RPMI7951 (cell line): ENCODE measurements around the gene CBX2. TPM values are rescaled to one million over a fixed set of nuclear protein-coding genes. Genes with fewer than 3 reads are reported as not detected.

ENCODE experiments used
- DNase-seq: peaks from one replicate; pipeline ENCODE4 v3.0.0-alpha.2; 2012; ENCODE audit warnings: low read depth
- total RNA-seq: library from RNA; depleted of rRNA; stranded (reverse); fragments of >200 nt; shearing (Covaris generic); gene quantifications from 2 replicates; pipeline ENCODE4 v1.2.3, GENCODE V29; 2014

Gene CBX2
- total RNA-seq, 1 experiment from 2014 or later: 5.0 TPM

DNA sequence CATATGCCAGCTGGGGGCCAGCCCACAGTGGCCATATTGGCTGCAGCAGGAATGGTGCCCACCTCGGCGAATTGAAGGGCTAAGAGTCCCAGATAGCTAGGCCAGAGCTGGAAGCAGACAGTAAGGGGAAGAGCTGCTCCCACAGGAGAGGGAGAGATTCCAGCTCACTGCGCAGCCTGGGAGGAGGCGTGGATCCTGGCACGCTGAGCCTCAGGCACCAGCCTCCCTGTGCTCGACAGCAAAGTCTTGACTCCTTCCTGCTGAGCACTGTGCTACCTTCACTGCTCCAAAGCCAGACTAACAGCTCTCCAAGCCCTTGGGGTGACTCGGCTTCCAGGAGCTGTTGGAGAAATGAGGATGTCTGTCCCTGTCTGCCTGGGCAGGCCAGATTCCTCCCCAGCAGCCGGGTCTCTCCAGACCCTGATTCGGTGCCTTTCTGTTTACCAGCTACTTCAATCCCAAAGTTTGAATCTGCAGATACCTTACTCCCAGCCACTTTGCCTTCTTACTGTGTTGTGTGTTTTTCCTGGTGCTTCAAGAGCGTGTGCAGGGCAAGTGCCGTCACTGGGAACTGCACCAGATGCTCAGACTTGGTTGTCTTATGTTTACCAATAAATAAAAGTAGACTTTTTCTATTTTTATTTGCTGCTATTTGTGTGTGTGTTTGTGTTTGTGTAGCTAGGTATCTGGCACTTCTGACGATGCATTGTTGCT lies 9.1 kb downstream of the CBX2 start:
- DNase-seq: no peak

- DNase-seq: no peak
Observed at GRCh38 chr17:79788455-79788854, 10.5 kb downstream of the CBX2 start.

GRCh38 chr17:79788989-79789942 lies 11.3 kb downstream of the CBX2 start:
- no peak for DNase-seq

- DNase-seq: no peak
Observed at GRCh38 chr17:79789943-79790804, 12.2 kb downstream of the CBX2 start.

DNA sequence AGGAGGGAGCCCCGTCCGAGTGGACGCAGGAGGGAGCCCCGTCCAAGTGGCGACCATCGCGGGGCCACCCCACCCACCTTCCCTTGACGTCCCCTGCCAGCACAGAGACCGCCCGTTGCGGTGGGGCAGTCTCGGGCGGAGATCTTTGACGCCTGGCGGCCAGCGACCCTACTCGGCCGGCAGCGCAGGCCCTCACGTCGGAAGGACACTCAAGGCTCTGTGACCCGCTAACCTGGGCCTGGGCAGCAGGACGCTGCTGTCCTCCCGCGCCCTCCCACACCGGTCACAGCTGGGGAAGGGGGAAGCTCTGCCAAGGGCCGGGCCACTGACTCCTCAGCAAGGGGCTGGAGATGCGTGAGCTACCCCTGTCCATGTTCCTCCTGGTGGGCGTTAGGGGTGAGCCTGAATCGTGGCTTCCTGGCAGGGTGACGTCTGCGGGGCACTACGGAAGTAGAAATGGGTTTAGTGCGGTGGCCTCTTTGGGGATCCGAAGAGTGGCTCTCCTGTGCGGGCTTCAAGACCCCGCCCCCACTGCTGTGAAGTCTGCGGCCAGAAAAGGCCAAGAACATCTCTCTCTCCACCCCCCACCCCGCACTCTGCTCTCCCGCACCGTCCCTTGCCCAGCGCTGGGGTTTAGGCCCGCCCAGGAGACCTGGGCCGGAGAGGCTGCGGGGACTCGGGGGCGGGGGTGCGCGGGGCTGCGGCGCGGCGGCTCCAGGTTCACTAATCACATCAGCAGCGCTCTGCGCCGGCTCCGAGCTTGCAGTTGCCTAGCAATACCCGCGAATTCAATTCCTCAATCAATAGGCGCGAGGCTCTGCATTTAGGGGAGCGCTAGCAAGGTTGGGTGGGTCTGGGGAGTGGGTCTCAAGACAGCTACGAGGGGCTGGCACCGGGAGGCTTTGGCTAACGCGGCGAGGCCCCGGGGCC lies 13.1 kb downstream of the CBX2 start:
- no peak for DNase-seq

- DNase-seq: no peak
Observed at GRCh38 chr17:79791735-79792161, 13.8 kb downstream of the CBX2 start.

DNA sequence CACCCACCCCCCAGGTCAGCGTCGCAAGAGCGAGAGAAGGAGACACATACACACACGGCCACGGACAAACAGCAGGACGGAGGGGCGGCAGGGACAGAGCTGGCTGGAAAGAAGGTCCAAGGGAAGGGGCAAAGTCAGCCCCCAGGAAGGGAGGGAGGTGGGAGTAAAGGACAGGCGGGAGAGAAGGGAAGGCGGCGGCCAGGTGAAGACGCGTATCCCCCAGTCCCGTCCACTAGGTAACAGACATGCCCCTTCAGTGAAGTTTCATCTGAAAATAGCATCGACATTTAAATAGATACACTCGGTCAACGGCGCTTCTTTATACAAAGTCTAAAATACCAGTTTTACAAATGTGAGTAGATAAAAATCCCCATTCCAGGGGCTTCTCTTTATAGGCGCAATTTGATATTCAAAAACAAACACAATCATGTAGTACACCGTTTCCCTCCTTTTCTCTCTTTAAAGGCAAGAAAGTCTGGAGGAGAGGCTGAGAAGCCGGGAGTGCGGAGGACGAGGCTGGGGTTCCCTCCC lies 14.5 kb downstream of the CBX2 start:
- no peak for DNase-seq

DNA sequence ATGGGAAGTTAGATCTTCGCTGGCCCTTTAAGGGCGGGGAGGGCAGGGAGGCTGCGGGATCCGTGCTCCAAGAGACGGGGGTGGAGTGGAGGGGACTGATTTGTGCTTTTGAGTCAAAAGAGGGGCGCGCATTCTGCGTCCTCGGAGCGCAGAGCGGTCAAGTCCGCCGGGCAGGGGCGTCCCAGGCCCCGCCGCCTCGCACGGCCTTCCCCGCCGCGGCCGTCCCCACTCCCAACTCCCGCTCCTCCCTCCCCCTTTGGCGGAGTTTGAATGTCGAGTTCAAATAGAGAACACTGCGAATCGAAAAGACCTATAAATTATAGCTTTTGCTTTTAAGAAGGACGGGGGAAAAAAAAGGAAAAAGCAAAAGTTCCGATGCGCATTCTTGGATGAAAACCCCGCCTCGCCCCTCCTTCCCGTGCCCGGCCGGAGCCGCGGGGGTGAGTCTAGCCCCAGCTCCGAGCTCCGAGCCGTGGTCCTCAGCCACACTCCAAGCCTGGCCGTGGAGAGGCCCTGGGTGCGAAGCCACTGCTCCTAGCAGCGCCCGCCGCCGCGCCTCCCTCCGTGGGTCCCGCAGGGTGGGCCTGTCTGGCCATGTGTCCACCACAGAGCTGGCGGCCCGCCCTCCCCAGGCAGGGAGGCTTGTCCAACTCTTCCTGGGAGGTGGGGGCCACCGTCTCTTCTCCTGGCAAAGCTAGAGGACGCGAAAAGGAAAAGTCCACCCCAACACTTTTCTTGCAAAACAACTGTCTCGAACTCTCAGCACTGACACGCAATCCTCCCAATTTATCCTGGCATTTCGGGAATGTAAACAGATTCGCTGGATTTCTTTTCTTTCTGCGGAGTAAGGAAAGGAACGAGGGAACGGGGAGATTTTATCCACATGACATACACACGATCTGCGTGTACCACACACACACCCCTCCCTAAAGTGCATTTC lies 15.3 kb downstream of the CBX2 start:
- peak; percentile 58 for DNase-seq

GRCh38 chr17:79793924-79794304 lies 16.0 kb downstream of the CBX2 start:
- no peak for DNase-seq

- DNase-seq: no peak
Observed at GRCh38 chr17:79794659-79795511, 16.9 kb downstream of the CBX2 start.

DNA sequence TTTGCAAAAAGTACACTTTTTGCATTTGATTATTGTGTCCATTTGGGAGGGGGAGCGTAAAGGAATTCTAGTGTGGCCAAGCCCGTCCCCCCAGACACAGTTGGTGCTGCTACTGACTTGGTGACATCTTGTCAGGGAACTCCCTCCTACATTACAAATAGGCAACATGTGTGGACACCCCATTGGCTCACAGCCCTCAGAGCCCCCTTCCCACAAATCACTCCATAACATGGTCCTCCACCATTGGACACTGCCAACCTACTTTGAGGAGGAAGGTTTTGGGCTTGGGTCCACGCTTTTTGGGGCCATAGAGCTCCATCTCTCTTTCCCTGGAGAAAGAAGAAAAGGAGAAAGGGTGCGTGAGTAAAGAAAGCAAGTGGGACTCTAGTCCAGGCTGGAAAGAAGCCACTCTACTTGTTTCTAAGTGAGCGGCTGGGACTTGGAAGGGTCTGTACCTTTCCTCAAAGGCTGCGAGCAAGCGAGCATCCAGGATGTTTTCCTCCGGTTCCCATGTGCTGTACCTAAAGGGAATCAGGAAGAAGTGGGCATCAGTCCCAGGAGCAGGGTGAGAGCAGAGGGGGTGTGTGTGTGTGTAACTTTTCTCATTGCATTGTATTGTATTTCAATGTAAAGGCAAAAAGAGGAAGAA lies 18.0 kb downstream of the CBX2 start:
- DNase-seq: no peak

- DNase-seq: no peak
Observed at GRCh38 chr17:79796444-79796762, 18.5 kb downstream of the CBX2 start.

DNA sequence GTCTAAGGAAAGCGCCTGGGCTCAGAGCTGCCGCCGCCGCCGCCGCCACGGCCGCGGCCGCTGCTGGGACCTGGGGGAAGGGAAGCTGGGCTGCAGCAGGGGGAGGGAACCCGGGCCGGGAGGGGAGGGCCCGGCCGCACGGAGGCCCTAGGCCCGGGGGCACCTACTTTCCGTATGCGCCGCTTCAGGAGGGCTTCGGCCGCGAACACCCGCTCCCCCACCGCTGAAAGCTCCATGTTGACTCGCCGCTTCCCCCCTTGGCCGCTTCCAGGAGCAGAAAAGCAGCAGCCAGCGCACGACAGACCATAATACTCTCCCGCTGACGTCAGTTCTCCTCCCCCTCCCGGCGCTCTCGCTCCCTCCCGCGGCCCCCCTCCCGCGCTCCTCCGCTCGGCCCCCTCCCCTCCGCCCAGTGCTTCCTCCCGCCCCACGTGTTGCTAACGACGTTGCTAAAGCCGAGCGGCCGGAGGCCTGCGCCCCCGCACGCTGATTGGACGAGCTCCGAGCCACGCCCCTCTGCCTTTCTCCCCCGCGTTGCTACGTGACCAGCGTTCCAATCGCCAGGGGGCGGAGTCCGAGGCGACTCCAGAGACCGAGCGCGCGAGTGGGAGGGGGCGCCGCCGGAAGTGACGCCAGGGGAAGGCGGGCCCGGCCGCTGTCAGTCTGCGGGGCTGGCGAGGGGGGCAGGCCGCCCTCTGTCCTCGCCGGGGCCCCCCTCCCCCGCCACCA lies 19.0 kb downstream of the CBX2 start, which contains the start of gene CBX8:
CBX8 (minus strand) TSS at position 315 of the 729 bp plus-strand sequence; CDS start at position 236, 79 bp downstream.
- peak; percentile 97 for DNase-seq

GRCh38 chr17:79797492-79798298 lies 19.7 kb downstream of the CBX2 start:
- DNase-seq: no peak

DNA sequence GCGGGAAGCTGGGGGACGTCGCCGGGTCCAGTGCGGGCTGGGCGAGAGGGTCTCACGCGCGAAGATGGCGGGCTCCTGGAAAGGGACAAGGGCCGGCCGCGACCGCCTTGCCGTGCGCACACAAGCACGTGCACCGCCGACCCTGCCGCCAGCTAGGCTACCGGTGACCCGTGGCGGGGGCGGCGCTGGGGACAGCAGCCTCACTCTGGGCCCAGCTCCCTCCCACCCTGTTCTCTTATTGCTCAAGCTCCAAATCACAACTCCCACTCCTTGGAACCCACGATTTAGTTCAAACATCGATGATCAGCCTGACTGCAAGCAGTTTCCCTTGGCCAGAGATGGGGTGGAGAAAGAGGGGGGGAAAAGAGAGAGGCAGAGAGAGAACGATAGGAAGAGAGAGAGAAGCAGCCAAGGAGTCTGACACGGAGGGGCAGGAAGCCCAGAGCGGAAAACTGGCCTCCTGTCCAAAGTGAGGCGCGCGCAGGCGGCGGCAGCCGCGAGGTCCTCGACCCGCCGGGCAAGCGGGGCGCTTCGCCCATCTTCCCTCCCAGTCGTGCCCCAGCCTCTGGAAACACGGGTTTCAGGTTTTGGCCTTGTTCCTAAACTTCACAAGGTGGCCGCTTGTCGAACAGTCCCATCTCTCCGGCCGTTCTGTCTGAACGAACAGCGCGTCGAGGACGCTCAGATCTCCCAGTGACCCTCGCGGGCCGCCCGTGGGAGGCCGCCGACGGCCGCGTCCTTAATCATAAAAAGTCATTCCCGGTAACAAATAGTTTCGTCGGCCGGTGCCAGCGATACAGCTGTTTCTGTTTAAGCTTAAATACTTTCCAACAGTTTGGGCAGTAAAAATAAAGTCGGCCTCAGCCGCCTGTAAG lies 20.6 kb downstream of the CBX2 start:
- no peak for DNase-seq
